Hindlimb muscle (tissue), 1 donor: ENCODE data around the gene POLG. TPM values are rescaled to one million over a fixed set of nuclear protein-coding genes. Genes with fewer than 3 reads are reported as not detected.

Source experiments
- DNase-seq: peaks from one replicate; pipeline ENCODE4 v3.0.0-alpha.2; 2013
- polyA plus RNA-seq: library from polyadenylated mRNA; unstranded; fragments of 120-200 nt; gene quantifications from one replicate; pipeline ENCODE4 v1.2.1, GENCODE V29; 2013; ENCODE audit not compliant: insufficient read length

The POLG gene
- polyA plus RNA-seq, 1 donor, result 40.1 TPM

DNA sequence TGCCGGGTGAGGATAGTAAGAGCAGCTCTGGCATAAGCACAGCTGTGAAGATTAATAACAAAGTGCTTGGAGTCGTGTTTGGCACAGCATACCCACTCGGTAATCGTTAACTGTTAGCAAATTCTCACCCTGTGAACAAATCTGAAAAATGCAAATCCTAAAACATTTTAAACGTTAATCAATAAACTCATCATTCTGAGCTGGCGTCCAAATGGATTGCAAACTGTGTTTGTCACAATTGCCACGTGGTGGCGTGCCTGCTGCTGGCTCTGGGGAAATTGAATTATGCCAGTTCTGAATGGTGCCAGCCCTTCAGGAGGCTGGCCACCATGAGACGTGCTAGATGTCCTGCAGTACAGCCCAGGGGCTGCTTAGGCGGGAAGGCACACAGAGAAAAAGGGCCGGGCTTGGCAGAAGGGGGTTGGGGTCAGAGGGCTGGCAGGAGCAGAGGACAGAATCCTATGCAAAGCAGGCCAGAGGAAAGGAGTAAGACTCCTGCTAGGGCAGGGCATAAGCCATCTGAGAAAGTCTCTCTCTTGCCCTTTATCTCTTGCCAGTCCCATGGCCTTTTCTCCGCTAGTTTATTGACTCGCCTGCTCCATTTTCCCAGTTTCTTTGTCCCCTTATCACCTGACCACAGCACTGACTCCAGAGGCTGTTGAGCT, 22.1 kb upstream of the POLG start:
- no peak for DNase-seq

DNA sequence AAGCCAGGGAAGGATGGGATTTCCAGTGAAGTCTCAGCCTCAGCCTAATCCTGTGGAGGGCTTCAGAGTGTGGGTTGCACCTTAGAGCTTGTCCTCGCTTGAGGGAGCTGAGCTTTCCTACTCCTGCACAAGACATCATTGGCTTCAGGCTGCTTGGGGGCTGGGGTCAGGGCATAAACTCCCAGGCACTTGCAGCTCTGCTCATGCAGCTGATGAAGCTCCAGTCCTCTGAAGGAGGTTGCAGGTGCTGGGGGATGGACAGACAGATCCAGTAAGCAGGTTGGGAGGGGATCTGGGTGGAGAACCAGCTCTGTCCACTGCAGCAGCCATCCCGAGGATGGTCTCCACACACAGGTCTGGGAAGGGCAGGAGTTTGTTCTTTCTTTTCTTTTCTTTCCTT, 19.4 kb upstream of the POLG start:
- DNase-seq, result no peak

DNA sequence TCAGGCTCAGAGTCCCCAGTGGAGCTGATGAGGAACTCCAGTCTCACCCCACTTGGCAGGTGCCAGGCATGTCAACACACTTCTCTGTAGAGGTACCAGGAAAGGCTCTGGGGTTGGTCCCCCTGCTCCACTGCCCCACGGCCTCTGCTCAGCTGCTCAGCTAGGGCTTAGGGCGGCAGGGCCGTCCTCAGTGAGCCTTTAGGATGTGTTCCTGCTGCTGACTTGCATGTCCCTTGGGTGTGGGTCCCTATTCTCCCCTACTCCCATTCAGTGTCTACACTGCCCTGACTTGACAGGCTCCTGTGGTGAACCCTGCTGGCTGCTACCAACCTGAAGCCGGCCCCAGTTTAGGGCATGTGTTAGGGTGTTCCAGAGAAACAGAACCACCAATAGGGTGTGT, 17.9 kb upstream of the POLG start:
- no peak for DNase-seq

DNA sequence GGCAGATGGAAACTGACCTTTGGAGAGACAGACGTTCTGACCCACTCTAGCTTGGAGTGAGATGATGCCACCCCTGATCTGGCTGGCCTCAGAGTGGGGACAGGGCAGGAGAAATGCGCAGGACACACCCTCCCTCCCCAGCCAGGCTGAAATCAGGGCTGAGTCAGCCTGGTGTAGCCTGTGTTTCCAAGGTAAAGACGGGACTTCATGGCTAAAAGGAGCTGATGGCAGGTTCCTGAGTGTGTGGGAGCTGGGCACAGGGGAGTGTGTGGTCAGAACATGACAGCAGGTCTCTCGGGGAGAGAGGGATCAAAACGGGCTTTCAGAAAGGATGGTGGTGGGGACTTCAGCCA, 14.6 kb upstream of the POLG start:
- DNase-seq, result no peak

DNA sequence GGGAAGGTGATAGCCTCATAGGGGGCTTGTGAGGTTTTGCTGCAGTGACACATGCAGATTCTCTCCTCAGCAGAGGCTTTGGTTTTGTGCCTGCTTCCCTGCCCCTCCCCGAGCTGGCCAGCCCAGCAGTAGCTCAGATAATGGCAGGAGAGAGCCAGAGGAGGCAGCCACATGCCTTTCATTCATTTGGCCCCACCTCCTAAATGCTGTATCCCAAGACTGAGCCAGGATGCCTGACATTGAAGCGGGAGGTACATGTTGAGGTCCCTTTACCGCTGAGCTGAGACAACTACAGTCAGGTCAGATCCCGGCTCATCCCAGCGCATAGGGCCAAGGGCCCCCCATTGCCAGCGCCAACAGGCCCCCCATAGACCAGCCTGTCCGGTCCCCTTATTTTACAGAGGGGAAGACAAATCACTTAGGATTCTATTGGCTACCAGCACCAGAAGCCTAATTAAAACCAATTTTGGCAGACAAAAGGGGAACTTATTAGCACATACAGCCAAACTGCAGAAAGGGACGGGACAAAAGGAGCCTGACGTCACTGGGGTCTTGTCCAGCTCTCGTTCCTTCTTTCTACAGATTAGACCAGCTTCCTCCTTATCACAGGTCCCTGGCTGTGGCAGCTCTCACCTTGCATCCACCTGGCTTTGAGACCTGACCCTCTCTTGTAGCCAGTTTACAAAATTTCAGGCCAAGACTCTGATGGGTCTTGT, 12.1 kb upstream of the POLG start:
- DNase-seq, result no peak

DNA sequence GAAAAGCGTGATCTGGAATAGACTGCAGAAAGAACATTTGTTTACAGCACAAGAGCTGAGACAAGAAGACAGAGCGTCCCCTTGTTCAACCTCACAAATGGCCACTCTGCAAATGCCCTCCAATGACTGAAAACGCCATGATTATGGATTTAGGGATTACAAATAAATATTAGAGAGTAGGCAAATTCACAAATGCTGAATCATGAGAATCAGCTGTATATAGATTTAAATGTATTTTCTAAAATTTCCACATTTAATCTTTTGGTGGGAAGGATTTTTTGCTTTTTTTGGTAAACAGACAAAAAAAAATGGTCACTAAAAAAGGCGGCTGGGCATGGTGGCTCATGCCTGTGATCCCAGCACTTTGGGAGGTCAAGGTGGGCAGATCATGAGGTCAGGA, 10.6 kb upstream of the POLG start:
- DNase-seq, result no peak

DNA sequence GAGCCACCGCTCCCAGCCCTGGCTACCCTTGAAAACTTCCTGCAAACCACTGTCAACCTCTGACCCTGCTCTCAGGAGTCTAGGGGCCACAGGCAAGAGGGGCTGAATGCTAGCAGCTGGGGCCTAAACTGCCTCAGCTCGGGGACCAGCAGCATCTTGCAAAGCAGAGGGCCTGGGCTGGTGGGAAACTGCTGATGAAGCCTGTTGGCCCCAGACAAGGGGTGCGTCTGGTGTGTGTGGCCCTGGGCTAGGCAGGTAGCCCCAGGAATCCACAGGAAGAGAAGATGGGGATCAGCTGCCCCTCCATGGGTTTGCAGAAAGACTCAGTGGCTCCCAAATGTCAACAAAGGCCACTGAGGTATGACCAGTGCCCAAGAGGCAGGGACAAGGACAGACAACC, 8.2 kb upstream of the POLG start:
- DNase-seq, result no peak

DNA sequence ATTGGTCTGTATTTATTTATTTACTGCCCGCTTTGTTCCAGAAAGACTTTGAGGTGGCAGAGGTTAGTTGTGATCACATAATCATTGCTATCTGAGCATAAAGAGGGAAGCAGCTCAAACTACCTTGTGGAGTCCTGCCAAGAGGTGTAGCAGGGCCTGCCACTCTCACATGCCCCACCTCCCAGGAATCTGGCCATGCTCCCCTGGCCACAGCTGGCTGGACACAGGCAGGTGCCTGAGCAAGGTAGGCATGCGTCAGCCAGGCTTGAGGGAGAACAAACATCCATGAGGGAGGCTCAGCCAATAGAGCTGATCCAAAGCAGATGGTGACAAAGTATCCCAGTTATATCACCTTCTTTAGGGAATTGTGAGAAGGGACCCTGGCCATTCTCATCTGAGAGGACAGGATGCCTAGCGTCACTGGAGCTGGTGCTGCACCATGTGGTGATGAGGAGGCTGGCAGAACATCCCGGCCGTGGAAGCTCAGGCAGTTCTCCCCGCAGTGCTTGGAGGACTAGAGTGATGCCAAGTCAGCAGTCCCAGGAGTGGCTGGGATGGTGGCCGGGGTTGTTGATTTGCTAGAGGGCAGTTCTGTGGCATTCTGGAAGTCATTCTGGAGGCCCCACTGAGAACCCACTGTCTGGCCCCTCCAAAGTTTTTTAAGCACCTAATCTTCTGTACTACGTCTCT, 6.8 kb upstream of the POLG start:
- no peak for DNase-seq

DNA sequence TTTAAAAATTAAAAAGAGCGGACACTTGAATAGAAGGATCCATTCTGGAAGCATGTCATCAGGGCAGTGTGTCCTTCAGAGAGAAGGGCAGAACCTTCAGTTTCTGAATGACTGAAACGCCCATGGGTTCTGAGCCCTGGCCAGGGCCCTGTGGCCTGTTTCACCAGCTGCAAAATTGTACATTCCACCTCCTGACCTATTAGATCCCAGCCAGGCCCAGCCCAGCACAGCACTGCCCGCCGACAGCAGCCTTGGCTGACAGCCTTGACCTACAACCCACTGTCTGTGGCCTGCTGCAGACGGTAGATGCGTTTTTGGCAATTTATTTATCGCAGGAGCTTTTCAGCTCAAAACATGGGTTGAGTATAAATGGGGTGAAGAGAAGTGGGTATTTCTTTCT, 5.9 kb upstream of the POLG start:
- DNase-seq, result no peak

DNA sequence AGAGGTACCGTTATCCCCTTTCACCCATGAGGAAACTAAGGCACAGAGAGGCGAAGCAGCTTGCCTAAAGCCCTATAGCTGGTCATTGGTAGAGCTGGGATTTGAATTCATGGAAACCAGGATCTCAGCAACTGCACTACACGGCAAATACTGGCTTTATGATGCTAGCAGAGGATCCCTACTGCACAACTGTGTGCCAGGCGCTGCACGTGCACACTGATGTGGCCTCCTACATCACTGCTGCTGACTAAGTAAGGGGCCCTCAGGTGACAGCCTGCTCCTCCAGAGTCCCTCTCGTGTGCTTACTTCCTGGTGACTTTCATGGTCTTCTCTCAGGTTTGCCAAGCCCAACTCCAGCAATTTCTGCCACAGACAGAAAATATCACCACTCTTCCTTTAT, 3.4 kb upstream of the POLG start:
- no peak for DNase-seq

DNA sequence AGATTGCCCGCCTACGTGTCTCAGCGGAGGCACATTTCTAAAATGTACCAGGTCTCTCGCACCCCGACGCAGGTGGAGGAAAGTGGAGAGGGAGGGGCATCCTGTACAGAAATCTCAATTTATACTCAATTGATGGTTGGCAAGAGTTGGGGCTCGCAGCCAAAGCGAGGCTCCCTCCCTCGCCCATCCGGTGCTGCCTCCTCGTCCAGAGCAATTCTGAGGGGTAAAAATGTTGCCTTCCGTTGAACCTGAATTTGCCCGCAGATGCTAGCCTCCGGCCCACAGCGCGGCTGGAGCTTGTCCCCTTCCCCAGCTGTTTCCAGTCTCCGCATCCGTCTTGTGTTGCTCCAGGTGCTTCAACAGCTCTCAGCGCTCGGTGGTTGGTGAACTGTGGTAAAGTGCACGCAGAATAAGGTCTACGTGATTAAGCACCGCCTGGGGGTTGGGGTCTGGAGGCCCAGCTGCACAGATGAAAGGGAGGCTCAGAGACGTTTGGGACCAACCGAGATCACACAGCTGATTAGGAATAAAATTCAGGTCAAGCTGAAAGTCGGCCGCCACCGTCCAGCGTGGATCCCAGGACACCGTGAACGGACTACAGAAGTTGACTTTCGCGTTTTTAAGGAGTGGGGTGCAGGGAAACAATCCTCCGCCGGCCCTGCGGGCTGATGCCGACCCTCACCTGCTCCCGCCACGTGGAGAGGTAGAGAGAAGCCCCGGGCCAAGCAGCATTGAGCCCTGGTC, 846 bp upstream of the POLG start:
- DNase-seq, result no peak

DNA sequence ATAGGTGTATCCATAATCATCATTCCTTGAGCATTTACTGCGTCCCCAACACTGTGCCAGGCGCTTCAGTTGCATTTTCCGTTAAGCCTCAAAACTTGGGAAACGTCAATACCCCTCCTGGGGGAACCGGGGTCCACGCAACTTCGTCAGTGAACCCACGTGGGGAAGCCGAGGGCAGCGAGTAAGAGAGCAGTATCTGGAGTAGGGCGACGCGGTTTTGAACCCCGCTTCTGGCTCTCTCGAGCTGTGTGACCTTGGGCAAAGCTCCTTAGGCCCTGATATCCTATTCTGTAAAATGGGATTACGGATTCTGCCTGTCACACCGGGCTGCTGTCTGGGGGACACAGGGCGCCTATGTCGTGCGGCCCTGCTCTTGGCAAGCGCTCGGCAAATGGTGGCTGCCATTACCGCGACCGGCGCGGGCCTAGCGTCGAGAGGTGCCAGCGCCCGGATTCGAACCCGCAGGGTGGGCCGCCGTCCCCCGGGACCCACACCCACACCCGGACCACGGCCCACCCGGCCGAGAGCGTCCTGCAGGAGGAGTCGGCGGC, 590 bp downstream of the POLG start:
- peak; percentile 16 for DNase-seq

DNA sequence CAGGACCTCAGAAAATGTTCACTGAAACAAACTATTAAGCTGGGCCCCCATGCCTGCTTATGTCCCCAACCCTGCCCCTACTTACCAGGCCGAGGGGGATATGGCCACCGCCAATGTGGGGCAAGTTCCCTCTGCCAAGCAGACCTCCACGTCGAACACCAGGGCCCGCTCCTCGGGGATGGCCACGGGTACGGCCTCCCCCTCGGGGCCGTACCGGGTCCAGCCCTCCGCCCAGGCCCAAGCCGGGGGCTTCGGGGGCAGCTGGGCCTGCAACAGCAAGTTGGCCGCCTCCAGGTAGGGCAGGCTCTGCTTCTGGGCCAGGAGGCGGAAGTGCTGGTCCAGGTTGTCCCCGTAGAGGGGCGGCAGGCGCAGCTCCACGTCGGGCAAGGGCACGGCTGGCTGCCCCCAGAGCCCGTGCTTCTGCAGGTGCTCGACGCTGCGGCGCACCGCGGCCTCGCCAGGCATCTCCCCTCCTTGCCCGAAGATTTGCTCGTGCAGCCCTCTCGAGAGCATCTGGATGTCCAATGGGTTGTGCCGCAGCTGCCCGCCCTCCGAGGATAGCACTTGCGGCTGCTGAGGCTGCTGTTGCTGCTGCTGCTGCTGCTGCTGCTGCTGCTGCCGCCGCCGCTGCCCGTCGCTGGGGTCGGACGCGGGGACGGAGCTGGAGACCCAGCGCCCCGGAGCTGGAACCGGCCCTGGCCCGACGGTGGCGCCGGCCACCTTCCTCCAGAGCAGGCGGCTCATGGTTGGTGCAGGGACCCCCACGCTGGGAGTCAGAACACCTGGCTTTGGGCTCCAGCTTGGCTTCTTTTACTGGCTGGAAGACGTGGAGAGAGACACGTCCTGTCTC, 1.4 kb downstream of the POLG start:
- no peak for DNase-seq

DNA sequence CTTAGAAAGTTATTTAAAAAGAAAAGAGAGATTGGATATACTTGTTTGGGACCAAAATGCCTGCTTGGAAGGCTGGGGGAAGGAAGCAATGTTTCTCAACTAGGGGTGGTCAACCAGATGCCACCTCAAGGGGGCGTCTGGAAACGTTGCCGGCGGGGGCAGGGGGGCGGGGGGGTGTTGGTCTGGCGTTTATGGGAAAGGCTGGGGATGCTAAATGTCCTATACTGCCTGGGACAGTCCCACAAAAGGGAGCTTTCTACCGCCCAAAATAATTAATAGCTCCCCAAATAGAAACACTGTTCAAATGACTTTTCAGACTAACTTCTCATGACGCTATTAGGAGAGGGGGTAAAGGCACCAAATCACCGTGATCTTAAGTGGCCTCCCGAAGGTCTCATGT, 2.2 kb downstream of the POLG start:
- no peak for DNase-seq

DNA sequence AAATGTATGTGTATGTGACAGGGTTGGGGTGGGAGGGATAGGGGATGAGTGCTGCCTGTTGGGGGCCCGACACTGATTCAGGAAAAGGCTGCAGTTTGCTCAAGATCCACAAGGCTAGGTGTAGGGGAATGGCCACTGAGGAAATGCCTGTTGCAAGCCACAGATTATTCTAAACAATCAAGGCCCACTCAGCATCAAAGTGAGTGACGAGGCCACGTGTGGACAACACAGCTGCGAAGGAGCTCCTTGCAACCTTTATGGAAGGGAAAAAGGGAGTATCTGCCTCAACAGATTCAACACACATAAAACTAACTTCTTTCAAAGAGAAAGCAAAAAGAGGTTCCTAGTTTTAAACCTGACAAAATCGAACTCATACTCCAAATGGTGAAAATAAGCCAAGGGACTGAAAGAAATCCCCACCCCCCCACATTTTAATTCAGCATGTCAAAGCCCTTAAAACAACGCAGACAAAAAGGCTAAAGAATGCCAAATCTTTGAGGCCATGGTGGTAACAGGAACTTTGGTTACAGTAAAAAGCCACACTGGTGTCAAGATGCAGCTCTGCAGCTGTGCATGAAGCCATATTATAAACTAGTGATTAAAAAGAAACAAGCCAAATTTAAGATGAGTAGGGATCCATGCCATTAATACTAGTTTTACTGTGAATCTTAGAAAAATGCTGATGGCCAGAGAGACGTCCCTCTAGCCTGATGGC, 3.6 kb downstream of the POLG start:
- DNase-seq, result no peak

DNA sequence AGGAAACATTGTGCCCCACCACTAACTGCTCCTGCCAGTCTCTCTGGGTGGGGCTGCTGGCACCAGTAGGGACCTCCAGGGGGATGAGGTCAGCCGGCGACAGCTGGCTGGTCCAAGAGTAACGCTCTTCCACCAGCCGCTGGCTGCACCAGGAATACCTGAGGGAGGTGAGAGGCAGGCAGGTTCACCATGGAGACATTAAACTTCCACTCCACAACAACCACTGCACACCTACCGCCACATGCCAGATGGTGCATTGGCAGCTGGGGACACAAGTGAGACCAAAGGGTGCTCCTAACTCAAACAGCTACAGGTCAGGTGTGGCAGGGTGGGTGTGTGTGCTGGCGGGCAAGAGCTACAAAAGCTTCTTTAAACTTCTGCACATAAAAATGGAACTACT, 4.5 kb downstream of the POLG start:
- DNase-seq, result no peak

DNA sequence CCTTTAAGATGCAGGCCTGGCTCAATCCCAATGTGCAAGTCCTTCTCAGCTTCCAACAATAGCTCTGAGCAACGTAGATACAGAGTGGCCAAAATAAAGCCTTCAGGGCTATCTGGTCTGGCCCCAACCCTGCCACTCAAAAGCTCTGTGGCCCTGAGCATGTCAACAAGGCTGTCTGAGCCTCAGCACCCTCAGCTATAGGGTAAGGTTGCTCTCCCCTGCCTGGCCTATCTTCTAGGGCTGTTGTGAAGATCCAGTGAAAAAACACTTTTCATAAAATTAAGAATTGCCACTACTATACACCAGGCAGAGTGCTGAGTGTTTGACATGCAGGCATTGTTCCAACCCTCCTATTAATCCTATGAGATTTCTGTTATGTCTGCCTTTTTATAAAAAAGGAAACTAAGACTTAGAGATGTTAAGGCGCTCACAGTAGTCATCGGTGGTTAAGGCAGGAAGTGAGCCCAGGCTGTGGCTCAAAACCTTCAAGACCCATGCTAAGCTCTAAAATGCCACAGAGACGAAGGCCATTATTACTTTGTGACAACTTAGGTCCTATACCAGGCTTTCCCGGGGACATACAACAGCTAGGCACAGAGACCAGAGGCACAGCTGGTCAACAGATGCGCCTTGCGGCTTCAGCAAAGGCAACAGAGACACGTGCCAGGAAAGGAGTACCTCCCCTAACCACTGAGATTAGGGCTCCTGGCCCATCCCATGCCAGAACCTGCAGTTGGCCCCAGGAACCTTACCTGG, 5.1 kb downstream of the POLG start:
- no peak for DNase-seq

DNA sequence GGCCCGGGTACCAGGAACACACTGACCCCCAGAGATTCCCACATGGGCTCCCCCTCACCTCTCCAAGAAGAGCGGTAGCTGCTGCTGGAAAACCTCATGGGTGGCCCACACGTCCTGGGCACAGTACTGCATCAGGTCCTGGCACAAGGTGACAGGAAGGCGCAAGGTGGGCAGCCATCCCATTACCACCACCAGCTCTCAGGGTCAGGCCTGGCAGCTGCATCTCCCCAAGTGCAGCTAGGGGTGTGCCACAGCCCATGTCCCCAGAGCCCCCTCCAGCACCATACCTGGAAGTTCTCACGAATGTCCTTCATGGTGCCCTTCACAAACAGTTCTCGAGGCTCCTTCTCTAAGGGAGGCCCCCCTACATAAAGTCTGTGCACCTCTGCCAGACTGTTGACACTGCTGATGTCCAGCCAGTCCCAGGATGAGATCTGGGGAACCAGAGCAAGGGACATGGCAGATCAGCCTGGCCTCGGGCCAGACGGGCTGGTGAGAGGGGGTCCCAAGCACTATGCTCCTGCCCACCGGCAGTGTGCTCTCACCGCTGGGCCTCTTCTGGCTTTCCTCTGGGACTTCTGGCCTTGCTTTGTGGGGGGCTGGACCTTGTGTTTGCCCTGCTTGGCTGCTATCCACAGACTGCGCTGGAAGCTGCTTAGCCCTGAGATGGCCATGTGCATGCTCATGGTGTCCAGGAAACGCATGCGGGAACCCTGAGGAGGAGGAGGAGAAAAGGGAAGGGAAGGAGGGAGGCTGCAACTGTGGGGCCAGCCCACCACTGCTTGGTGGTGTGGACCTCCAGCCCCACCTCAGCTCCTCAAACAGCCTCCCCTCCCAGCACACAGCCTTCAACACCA, 6.0 kb downstream of the POLG start:
- no peak for DNase-seq

DNA sequence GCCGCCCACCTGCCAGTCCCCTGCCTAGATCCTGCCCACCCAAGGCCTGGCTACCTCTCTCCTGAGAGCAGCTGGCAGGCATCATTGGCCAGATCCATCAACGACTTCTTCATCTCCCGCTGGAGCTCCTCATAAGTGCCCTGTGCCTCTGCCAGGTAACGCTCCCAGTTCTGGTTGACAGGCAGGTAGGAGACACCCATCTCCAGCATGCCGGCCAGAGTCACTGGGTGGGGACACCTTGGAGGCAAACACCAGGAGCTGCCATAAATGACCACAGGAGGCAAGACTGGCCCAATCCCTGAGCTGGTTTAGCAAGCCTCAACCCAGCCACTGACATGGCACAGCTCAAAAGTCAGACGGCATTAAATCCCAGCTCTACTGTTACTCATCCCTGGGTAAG, 7.5 kb downstream of the POLG start:
- DNase-seq, result no peak

DNA sequence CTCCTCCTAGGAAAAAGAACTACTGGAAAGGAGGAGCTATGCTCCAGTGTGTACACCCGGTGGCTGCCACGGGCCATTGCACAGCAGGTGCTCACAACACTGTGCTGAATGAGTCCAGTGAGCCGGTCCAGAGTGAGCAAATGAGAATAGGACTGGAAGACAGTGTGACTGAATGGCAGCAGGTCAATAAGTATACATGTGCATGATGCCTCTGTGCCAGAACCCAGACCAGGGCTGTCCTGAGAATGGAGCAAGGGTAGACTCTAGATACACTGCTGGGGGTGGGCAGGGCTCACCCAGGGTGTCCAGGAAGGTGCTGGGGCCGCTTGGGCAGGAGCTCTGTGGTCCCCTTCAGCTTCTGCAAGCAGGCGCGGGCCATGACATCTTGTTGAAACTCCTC, 8.3 kb downstream of the POLG start:
- no peak for DNase-seq
